Fibroblast of lung (primary cell): Measurements from ENCODE around the gene C4orf46. TPM values are rescaled to one million over a fixed set of nuclear protein-coding genes. Genes with fewer than 3 reads are reported as not detected.
A peak's percentile ranks its signal among the peaks of the same experiment; 100 is the strongest.

ENCODE experiments used
- DNase-seq, 2 donors: peaks; one replicate each; pipeline versions ENCODE4 v3.0.0 to v3.0.0-alpha.2; 2010; ENCODE audit warnings: low read depth in 2 of 2
- H2AFZ ChIP-seq: 2 replicates; pipeline ENCODE4 v1.5.1; 2012; ENCODE audit warnings: low read length, control low read depth, inconsistent platforms
- H3K27ac ChIP-seq: 2 replicates; pipeline ENCODE4 v1.5.1; 2011; ENCODE audit warnings: low read length, control low read depth; ENCODE audit not compliant: insufficient read depth
- H3K27me3 ChIP-seq: 2 replicates; pipeline ENCODE4 v1.5.1; 2011; ENCODE audit warnings: mild to moderate bottlenecking, low read length; ENCODE audit not compliant: control insufficient read depth, insufficient read depth
- H3K36me3 ChIP-seq: 2 replicates; pipeline ENCODE4 v1.5.1; 2011; ENCODE audit warnings: low read length; ENCODE audit not compliant: control insufficient read depth, insufficient read depth
- H3K4me1 ChIP-seq: 2 replicates; pipeline ENCODE4 v1.5.1; 2011; ENCODE audit warnings: low read length; ENCODE audit not compliant: control insufficient read depth, insufficient read depth; ENCODE audit errors: extremely low read depth
- H3K4me2 ChIP-seq: 2 replicates; pipeline ENCODE4 v1.5.1; 2011; ENCODE audit warnings: low read length, control low read depth; ENCODE audit not compliant: insufficient read depth; ENCODE audit errors: extremely low read depth
- H3K4me3 ChIP-seq, 4 experiments: fragments of 200-600 bp in 1 of 4; sonication (generic) in 1 of 4; replicated peaks in 1 of 4; 2 replicates each; pipeline ENCODE4 v1.5.1; 2011 to 2016; ENCODE audit warnings: low read length in 4 of 4, low read depth in 3 of 4, mild to moderate bottlenecking in 3 of 4, control low read depth in 2 of 4, inconsistent platforms in 1 of 4, mixed read lengths in 1 of 4; ENCODE audit not compliant: insufficient read depth in 1 of 4; ENCODE audit errors: control extremely low read depth in 1 of 4
- H3K79me2 ChIP-seq: 2 replicates; pipeline ENCODE4 v1.5.1; 2012; ENCODE audit warnings: mild to moderate bottlenecking, low read length, inconsistent platforms; ENCODE audit not compliant: control insufficient read depth, insufficient read depth
- H3K9ac ChIP-seq: 2 replicates; pipeline ENCODE4 v1.5.1; 2011; ENCODE audit warnings: mild to moderate bottlenecking, low read length, control low read depth; ENCODE audit not compliant: insufficient read depth
- H3K9me3 ChIP-seq: 2 replicates; pipeline ENCODE4 v1.5.1; 2012; ENCODE audit warnings: low read depth, low read length; ENCODE audit not compliant: control insufficient read depth, insufficient read depth
- H4K20me1 ChIP-seq: 2 replicates; pipeline ENCODE4 v1.5.1; 2011; ENCODE audit warnings: low read length; ENCODE audit not compliant: control insufficient read depth, insufficient read depth; ENCODE audit errors: extremely low read depth
- EZH2 ChIP-seq: IDR thresholded peaks from 2 replicates; pipeline ENCODE4 v1.5.1; 2012; ENCODE audit warnings: low read length, control low read depth, mild to moderate bottlenecking; ENCODE audit errors: missing control alignments
- polyA plus RNA-seq, 2 donors: library from polyadenylated mRNA; depleted of rRNA in 1 of 2; stranded (reverse) in 1 of 2; unstranded in 1 of 2; fragments of >200 nt; gene quantifications; 2 replicates each; pipeline ENCODE4 v1.2.1, GENCODE V29; 2011 to 2012; ENCODE audit warnings: missing spikeins in 1 of 2
- total RNA-seq: library from RNA; depleted of rRNA; stranded (reverse); fragments of >200 nt; gene quantifications from 2 replicates; pipeline ENCODE4 v1.2.1, GENCODE V29; 2014
- TF ChIP-seq, protein P1 (sequence below), 2 donors: IDR thresholded peaks in 1 of 2; conservative IDR thresholded peaks in 1 of 2; 1 replicate in 1 of 2; 2 replicates in 1 of 2; pipeline ENCODE4 v1.5.1; 2011 to 2012; ENCODE audit warnings: low read length in 2 of 2, control low read depth in 1 of 2, inconsistent platforms in 1 of 2, low read depth in 1 of 2, mild to moderate bottlenecking in 1 of 2

The C4orf46 gene
- total and polyA plus RNA-seq, 2 donors (not counting 1 experiment from before 2014, with no cell fraction given), result 11.2 to 11.8 TPM

DNA sequence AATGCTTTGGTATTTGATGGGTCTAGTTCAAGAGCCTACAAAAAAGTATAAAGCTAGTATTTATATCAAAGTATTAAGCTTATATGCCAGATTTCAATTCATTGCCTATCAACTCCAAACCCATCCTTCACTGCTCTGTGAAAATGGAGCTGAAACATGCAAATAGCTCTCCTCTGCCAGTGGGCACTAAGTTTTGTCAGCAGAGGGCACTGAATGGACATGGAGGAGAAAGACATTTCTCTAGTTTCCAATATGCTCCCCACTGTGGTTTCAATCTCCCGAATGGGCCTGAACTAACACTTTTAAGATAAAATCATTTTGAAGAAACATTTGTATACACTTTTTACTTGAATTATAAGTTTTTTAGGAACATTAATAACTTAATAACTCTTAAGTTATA lies 39.1 kb upstream of the C4orf46 start:
- Histone ChIP-seq H3K9me3 (no peaks in the 10 kb centered on the region), H4K20me1 (no peaks in the 10 kb centered on the region), H3K4me2 (no peak overlapping the region), H3K4me3 (no peak overlapping the region), H3K27ac (no peak overlapping the region), H3K36me3 (no peaks in the 10 kb centered on the region), H3K79me2 (no peaks in the 10 kb centered on the region), H2AFZ (no peak overlapping the region), H3K9ac (no peak overlapping the region), H3K4me1 (no peaks in the 10 kb centered on the region), H3K27me3 (no peaks in the 10 kb centered on the region)
- DNase-seq, result peak; percentile 14 to 18
- TF ChIP-seq EZH2, result no peak
- TF ChIP-seq, protein P1, sequence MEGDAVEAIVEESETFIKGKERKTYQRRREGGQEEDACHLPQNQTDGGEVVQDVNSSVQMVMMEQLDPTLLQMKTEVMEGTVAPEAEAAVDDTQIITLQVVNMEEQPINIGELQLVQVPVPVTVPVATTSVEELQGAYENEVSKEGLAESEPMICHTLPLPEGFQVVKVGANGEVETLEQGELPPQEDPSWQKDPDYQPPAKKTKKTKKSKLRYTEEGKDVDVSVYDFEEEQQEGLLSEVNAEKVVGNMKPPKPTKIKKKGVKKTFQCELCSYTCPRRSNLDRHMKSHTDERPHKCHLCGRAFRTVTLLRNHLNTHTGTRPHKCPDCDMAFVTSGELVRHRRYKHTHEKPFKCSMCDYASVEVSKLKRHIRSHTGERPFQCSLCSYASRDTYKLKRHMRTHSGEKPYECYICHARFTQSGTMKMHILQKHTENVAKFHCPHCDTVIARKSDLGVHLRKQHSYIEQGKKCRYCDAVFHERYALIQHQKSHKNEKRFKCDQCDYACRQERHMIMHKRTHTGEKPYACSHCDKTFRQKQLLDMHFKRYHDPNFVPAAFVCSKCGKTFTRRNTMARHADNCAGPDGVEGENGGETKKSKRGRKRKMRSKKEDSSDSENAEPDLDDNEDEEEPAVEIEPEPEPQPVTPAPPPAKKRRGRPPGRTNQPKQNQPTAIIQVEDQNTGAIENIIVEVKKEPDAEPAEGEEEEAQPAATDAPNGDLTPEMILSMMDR (conservative IDR thresholded peaks at IDR 0.05 in 1 of 2, IDR thresholded peaks at IDR 0.05 in 1 of 2; ENCODE audit: low read depth in 1 of 2, low read length in 2 of 2), result peak in 1 of 2 donors; percentile 19

DNA sequence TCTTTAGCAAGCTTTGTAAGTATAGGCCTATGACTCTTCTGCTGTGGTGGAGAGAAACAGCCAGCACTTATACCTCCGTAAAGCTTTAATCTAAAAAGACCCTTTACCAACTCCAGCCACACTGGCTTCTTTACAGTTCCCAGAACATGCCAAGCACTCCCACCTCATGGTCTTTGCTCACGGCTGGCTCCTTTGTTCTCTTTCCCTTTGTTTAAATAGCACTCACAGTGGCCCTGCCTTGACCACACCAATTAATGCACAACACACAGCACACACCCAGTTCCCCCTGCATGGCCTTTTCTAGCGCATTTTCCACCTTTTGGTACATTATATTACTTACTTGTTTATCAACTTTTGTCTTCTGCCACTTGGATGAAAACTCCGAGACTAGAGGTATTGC lies 32.6 kb upstream of the C4orf46 start:
- H3K9ac ChIP-seq, result no peak overlapping the region
- no peaks in the 10 kb centered on the region for H3K27me3 ChIP-seq
- no peak overlapping the region for H3K4me3 ChIP-seq
- no peak overlapping the region for H2AFZ ChIP-seq
- DNase-seq, result no peak
- no peak for TF ChIP-seq EZH2
- TF ChIP-seq, protein P1 (conservative IDR thresholded peaks at IDR 0.05 in 1 of 2, IDR thresholded peaks at IDR 0.05 in 1 of 2; ENCODE audit: low read depth in 1 of 2, low read length in 2 of 2), result no peak
- H3K4me2 ChIP-seq, result no peak overlapping the region
- no peaks in the 10 kb centered on the region for H4K20me1 ChIP-seq
- no peaks in the 10 kb centered on the region for H3K9me3 ChIP-seq
- H3K79me2 ChIP-seq, result no peaks in the 10 kb centered on the region
- H3K27ac ChIP-seq, result no peak overlapping the region
- no peaks in the 10 kb centered on the region for H3K36me3 ChIP-seq
- no peaks in the 10 kb centered on the region for H3K4me1 ChIP-seq

DNA sequence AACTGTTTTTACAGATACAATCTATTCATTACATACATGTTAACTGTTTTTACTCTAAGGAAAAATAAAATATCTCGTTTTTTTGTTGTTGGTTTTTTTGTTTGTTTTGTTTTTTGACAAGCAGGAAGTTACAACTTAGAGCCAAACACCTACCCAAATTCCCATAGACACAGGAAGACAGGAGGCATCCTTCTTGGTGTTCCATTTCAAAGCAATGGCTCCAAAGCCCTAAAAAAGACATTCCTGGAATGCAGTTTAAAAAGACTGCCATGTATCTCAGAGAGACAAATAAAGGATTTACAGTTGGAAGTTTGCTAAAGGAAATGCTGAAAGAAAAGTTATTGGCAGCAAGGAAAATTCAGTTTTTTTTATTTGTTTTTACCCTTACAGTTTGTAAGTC lies 17.1 kb upstream of the C4orf46 start:
- no peaks in the 10 kb centered on the region for H3K27me3 ChIP-seq
- no peak overlapping the region for H3K4me2 ChIP-seq
- no peak overlapping the region for H3K27ac ChIP-seq
- no peaks in the 10 kb centered on the region for H3K9me3 ChIP-seq
- H3K9ac ChIP-seq, result no peak overlapping the region
- H3K4me3 ChIP-seq, result no peak overlapping the region
- no peaks in the 10 kb centered on the region for H3K4me1 ChIP-seq
- DNase-seq, result no peak
- H3K79me2 ChIP-seq, result no peaks in the 10 kb centered on the region
- TF ChIP-seq, protein P1 (conservative IDR thresholded peaks at IDR 0.05 in 1 of 2, IDR thresholded peaks at IDR 0.05 in 1 of 2; ENCODE audit: low read depth in 1 of 2, low read length in 2 of 2), result no peak
- no peak for TF ChIP-seq EZH2
- H4K20me1 ChIP-seq, result no peaks in the 10 kb centered on the region
- no peak overlapping the region for H2AFZ ChIP-seq
- no peaks in the 10 kb centered on the region for H3K36me3 ChIP-seq
